A673 (cell line): ENCODE measurements around the gene TMEFF1. TPM values are rescaled to one million over a fixed set of nuclear protein-coding genes. Genes with fewer than 3 reads are reported as not detected.

ENCODE experiments used
- BruUV-seq: library from RNA; stranded (reverse); fragments of 400-500 nt; replicated peaks from 2 replicates; lab custom pipeline; 2021; lab: Mats Ljungman, UMichigan
- CTCF ChIA-PET: fragments of 300-600 bp; sonication (Branson Sonifier 250); formaldehyde crosslinking; loops from one replicate; lab custom pipeline; 2022; ENCODE audit warnings: antibody characterized with exemption; lab: Charles Lee
- POLR2A ChIA-PET: fragments of 300-600 bp; sonication (Branson Sonifier 250); formaldehyde crosslinking; loops from one replicate; lab custom pipeline; 2022; ENCODE audit warnings: antibody characterized with exemption; ENCODE audit not compliant: low non-redundant PET; lab: Charles Lee
- DNase-seq: peaks from one replicate; pipeline ENCODE4 v3.0.0-alpha.2; 2015; ENCODE audit warnings: low spot score
- H3K27ac ChIP-seq: fragments of 200-600 bp; sonication (generic); 2 replicates; pipeline ENCODE4 v1.5.1; 2016; ENCODE audit warnings: mixed run types, low read depth, mild to moderate bottlenecking, mixed read lengths, antibody characterized with exemption, low read length; ENCODE audit not compliant: poor library complexity, severe bottlenecking
- H3K27me3 ChIP-seq: fragments of 200-600 bp; sonication (generic); replicated peaks from 2 replicates; pipeline ENCODE4 v1.6.1; 2017; ENCODE audit warnings: mixed run types, low read depth, mild to moderate bottlenecking, mixed read lengths, antibody characterized with exemption, low read length; ENCODE audit not compliant: insufficient read depth, poor library complexity
- H3K36me3 ChIP-seq: fragments of 200-600 bp; sonication (generic); 2 replicates; pipeline ENCODE4 v1.6.1; 2016; ENCODE audit warnings: mixed run types, mild to moderate bottlenecking, mixed read lengths, antibody characterized with exemption, low read length; ENCODE audit not compliant: insufficient read depth, poor library complexity, severe bottlenecking
- H3K4me1 ChIP-seq: fragments of 200-600 bp; sonication (generic); 2 replicates; pipeline ENCODE4 v1.6.1; 2017; ENCODE audit warnings: mixed run types, mild to moderate bottlenecking, mixed read lengths, antibody characterized with exemption, low read length; ENCODE audit not compliant: insufficient read depth, poor library complexity, severe bottlenecking
- H3K4me3 ChIP-seq: fragments of 200-600 bp; sonication (generic); 2 replicates; pipeline ENCODE4 v1.5.1; 2016; ENCODE audit warnings: low read depth, mixed run types, mild to moderate bottlenecking, mixed read lengths, low read length; ENCODE audit not compliant: poor library complexity, severe bottlenecking
- H3K9me3 ChIP-seq: fragments of 200-600 bp; sonication (generic); 2 replicates; pipeline ENCODE4 v1.6.1; 2016; ENCODE audit warnings: mixed run types, low read depth, mild to moderate bottlenecking, mixed read lengths, antibody characterized with exemption, low read length; ENCODE audit not compliant: poor library complexity, severe bottlenecking
- CTCF ChIP-seq: fragments of 300-800, 200-600 bp; sonication (generic); conservative IDR thresholded peaks from 2 replicates; pipeline ENCODE4 v1.5.1; 2017; ENCODE audit warnings: low read depth, mild to moderate bottlenecking, antibody characterized with exemption, low read length, moderate library complexity, mixed read lengths
- EZH2 ChIP-seq: fragments of 200-600 bp; sonication (generic); IDR thresholded peaks from 2 replicates; pipeline ENCODE4 v1.6.1; 2017; ENCODE audit warnings: borderline replicate concordance, low read depth, mild to moderate bottlenecking, mixed read lengths, antibody characterized with exemption, low read length; ENCODE audit not compliant: poor library complexity, severe bottlenecking
- intact Hi-C: fragments of 100-400 bp; cut with micrococcal nuclease; formaldehyde crosslinking; loops from one replicate; pipeline ENCODE4 v1.10.0; 2022; ENCODE audit not compliant: unreplicated experiment
- total RNA-seq: library from RNA; stranded (reverse); gene quantifications from 2 replicates; pipeline ENCODE4 v1.2.3, GENCODE V29; 2021

The TMEFF1 gene
- total RNA-seq, 1 experiment from 2014 or later = 19.1 TPM

DNA sequence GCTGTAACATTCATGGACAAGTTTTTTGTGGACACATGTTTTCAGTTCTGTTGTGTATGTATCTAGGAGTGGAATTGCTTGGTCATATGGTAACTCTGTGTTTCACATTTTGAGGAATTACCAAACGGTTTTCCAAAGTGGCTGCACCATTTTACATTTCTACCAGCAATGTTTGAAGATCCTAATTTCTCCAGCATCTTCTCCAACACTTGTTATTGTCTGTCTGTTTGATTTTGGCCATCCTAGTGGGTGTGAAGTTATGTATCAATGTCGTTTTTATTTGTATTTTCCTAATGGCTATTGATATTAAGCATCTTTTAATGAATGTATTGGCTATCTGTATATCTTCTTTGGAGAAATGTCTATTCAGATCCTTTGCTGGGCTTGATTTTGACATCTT is 6.9 kb downstream of the TMEFF1 start:
- ChIA-PET POLR2A (no interaction called here), CTCF (no interaction called here)
- intact Hi-C loops = no loop called here
- Histone ChIP-seq H3K27me3 (no peaks in the 10 kb centered on the region), H3K4me1 (peaks cover 5% of the 10 kb centered on the region), H3K27ac (no peak overlapping the region), H3K4me3 (no peak overlapping the region), H3K9me3 (peaks cover 7% of the 10 kb centered on the region), H3K36me3 (no peaks in the 10 kb centered on the region)
- BruUV-seq = no TSS peak
- DNase-seq = no peak
- TF ChIP-seq CTCF (no peak), EZH2 (no peak)

GRCh38 chr9:100485196-100485595 is 12.2 kb downstream of the TMEFF1 start:
- ChIA-PET POLR2A (no interaction called here), CTCF (no interaction called here)
- no peak for DNase-seq
- no peaks in the 10 kb centered on the region for H3K36me3 ChIP-seq
- no peak overlapping the region for H3K27ac ChIP-seq
- no TSS peak for BruUV-seq
- no peaks in the 10 kb centered on the region for H3K9me3 ChIP-seq
- H3K4me3 ChIP-seq = no peak overlapping the region
- H3K4me1 ChIP-seq = peaks cover 5% of the 10 kb centered on the region
- intact Hi-C loops = no loop called here
- TF ChIP-seq EZH2 (no peak), CTCF (no peak)
- no peaks in the 10 kb centered on the region for H3K27me3 ChIP-seq

GRCh38 chr9:100486479-100487176 is 13.7 kb downstream of the TMEFF1 start:
- CTCF ChIA-PET = no interaction called here
- Histone ChIP-seq H3K4me3 (no peak overlapping the region), H3K9me3 (no peaks in the 10 kb centered on the region), H3K27ac (no peak overlapping the region), H3K4me1 (peaks cover 5% of the 10 kb centered on the region), H3K27me3 (no peaks in the 10 kb centered on the region), H3K36me3 (no peaks in the 10 kb centered on the region)
- no peak for DNase-seq
- POLR2A ChIA-PET = interaction anchor here (0.7 kb wide), 1 partner anchor 153 kb away, joined by 3 read pairs; no protein-coding TSS in a partner anchor
- TF ChIP-seq EZH2 (no peak), CTCF (no peak)
- intact Hi-C loops = no loop called here
- no TSS peak for BruUV-seq
